ENCODE data around the gene SMARCD3. TPM values are rescaled to one million over a fixed set of nuclear protein-coding genes. Genes with fewer than 3 reads are reported as not detected.

Gene SMARCD3
- total and polyA plus RNA-seq, 4 donors = 1.8 to 5.6 (median 2.1) TPM

- DNase-seq (ENCODE audit: low spot score) = no peak
- Histone ChIP-seq H3K27ac (ENCODE audit: low read depth in 1 of 2, low read length in 2 of 2) (no peak overlapping the region), H3K4me1 (ENCODE audit: control insufficient read depth in 4 of 4, insufficient read depth in 4 of 4, low read length in 3 of 4) (no peaks in the 10 kb centered on the region), H3K9ac (ENCODE audit: low read depth in 1 of 2, low read length in 2 of 2) (no peak overlapping the region), H3K9me3 (ENCODE audit: control insufficient read depth in 4 of 4, low read length in 3 of 4) (no peaks in the 10 kb centered on the region), H3K36me3 (ENCODE audit: control insufficient read depth in 4 of 4, insufficient read depth in 3 of 4, low read depth in 1 of 4, low read length in 3 of 4) (no peaks in the 10 kb centered on the region), H3K4me3 (ENCODE audit: low read depth in 1 of 3, low read length in 3 of 3) (no peak overlapping the region), H3K27me3 (ENCODE audit: control insufficient read depth in 4 of 4, insufficient read depth in 4 of 4, low read length in 3 of 4) (peaks cover 0 to 5% (median 2%) of the 10 kb centered on the region in 4 donors)
- 92% methylated on average over 9 of the region's 9 CpGs for WGBS
- TF ChIP-seq FOXA2 (IDR thresholded peaks at IDR 0.05) = no peak
- TF ChIP-seq RXRA (IDR thresholded peaks at IDR 0.05) = no peak
- TF ChIP-seq YY1 (IDR thresholded peaks at IDR 0.05) = no peak
- no peak for TF ChIP-seq HNF4G (IDR thresholded peaks at IDR 0.05)
- no peak for TF ChIP-seq NR2F2 (IDR thresholded peaks at IDR 0.05)
- TF ChIP-seq, protein P1, sequence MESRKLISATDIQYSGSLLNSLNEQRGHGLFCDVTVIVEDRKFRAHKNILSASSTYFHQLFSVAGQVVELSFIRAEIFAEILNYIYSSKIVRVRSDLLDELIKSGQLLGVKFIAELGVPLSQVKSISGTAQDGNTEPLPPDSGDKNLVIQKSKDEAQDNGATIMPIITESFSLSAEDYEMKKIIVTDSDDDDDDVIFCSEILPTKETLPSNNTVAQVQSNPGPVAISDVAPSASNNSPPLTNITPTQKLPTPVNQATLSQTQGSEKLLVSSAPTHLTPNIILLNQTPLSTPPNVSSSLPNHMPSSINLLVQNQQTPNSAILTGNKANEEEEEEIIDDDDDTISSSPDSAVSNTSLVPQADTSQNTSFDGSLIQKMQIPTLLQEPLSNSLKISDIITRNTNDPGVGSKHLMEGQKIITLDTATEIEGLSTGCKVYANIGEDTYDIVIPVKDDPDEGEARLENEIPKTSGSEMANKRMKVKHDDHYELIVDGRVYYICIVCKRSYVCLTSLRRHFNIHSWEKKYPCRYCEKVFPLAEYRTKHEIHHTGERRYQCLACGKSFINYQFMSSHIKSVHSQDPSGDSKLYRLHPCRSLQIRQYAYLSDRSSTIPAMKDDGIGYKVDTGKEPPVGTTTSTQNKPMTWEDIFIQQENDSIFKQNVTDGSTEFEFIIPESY (IDR thresholded peaks at IDR 0.05) = no peak
- no peak for TF ChIP-seq EGR1 (IDR thresholded peaks at IDR 0.05; ENCODE audit: low read depth in 2 of 2)
- no peak for TF ChIP-seq RAD21 (IDR thresholded peaks at IDR 0.05)
Measured at GRCh38 chr7:151265351-151265931, 16.9 kb upstream of the SMARCD3 start.

DNA sequence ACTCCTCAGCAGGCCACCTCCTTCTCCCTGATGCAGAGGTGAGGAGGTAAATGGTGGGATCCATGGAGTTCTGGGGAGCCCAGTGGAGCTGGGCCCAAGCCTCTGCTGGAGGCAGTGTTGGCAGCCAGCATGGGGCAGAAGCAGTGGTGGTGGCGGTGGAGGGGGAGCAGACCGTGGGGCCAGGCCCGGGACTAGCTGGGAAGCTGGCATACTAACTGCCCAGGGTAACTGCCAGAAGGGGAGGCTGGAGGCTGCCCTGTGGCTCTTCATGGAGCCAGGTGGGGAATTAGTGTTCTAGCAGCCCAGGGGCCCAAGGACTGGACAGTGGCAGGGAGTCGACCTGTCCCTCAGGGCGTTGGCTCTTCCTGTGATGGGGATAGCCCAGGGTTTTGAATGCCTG, 16.1 kb upstream of the SMARCD3 start:
- Histone ChIP-seq H3K27ac (ENCODE audit: low read depth in 1 of 2, low read length in 2 of 2) (no peak overlapping the region), H3K36me3 (ENCODE audit: control insufficient read depth in 4 of 4, insufficient read depth in 3 of 4, low read depth in 1 of 4, low read length in 3 of 4) (no peaks in the 10 kb centered on the region), H3K4me3 (ENCODE audit: low read depth in 1 of 3, low read length in 3 of 3) (no peak overlapping the region), H3K4me1 (ENCODE audit: control insufficient read depth in 4 of 4, insufficient read depth in 4 of 4, low read length in 3 of 4) (no peaks in the 10 kb centered on the region), H3K9ac (ENCODE audit: low read depth in 1 of 2, low read length in 2 of 2) (no peak overlapping the region), H3K9me3 (ENCODE audit: control insufficient read depth in 4 of 4, low read length in 3 of 4) (no peaks in the 10 kb centered on the region), H3K27me3 (ENCODE audit: control insufficient read depth in 4 of 4, insufficient read depth in 4 of 4, low read length in 3 of 4) (peaks cover 0 to 5% (median 2%) of the 10 kb centered on the region in 4 donors)
- TF ChIP-seq EGR1 (IDR thresholded peaks at IDR 0.05; ENCODE audit: low read depth in 2 of 2) = no peak
- no peak for TF ChIP-seq ATF3 (IDR thresholded peaks at IDR 0.05)
- no peak for TF ChIP-seq YY1 (IDR thresholded peaks at IDR 0.05)
- no peak for TF ChIP-seq HNF4G (IDR thresholded peaks at IDR 0.05)
- TF ChIP-seq HNF4A (conservative IDR thresholded peaks at IDR 0.05) = no peak
- TF ChIP-seq CTCF (IDR thresholded peaks at IDR 0.05; ENCODE audit: low read depth, low read length, missing input control) = no peak
- TF ChIP-seq NR2F2 (IDR thresholded peaks at IDR 0.05) = no peak
- TF ChIP-seq GABPA (IDR thresholded peaks at IDR 0.05 in 1 of 2, conservative IDR thresholded peaks at IDR 0.05 in 1 of 2) = no peak
- TF ChIP-seq RAD21 (IDR thresholded peaks at IDR 0.05) = no peak
- no peak for TF ChIP-seq FOXA1 (IDR thresholded peaks at IDR 0.05)
- no peak for TF ChIP-seq SP1 (IDR thresholded peaks at IDR 0.05)
- TF ChIP-seq TAF1 (conservative IDR thresholded peaks at IDR 0.05) = no peak
- TF ChIP-seq REST (IDR thresholded peaks at IDR 0.05) = no peak
- TF ChIP-seq MAX (IDR thresholded peaks at IDR 0.05) = no peak
- TF ChIP-seq, protein P1 (IDR thresholded peaks at IDR 0.05) = no peak
- 94% methylated on average over 5 of the region's 5 CpGs for WGBS
- no peak for DNase-seq (ENCODE audit: low spot score)
